ENCODE results near the gene TUBA3E. TPM values are rescaled to one million over a fixed set of nuclear protein-coding genes. Genes with fewer than 3 reads are reported as not detected.
"Not testable (repeated sequence)": the region's sequence is repeated elsewhere in the genome, so short reads cannot be mapped to it uniquely, and the experiment has no call there.

Gene TUBA3E
- total and polyA plus RNA-seq, 2 of the 13 experiments (the other 11 are each of a cell fraction or from before 2014, with no cell fraction given), result not detected

GRCh38 chr2:130181880-130182682, 16.2 kb downstream of the TUBA3E start, which contains the start of gene MZT2B (continued):
- TF ChIP-seq REST (IDR thresholded peaks at IDR 0.05; ENCODE audit: borderline replicate concordance in 1 of 2, low read depth in 1 of 2, low read length in 2 of 2) (0 out of 4 replicates have a peak, but pooled peaks of 1 of the 2 experiments have one; percentile 28), CREB1 (IDR thresholded peaks at IDR 0.05) (peak; percentile 6; the same call in 1 of the 2 replicates), SRY (CRISPR knock-in tag; IDR thresholded peaks at IDR 0.05) (peak; percentile 31; the same call in 1 of the 2 replicates), ZNF232 (CRISPR knock-in tag; IDR thresholded peaks at IDR 0.05; ENCODE audit: borderline replicate concordance) (0 out of 2 replicates have a peak, but pooled peaks have one; percentile 26), THAP9 (CRISPR knock-in tag; IDR thresholded peaks at IDR 0.05; ENCODE audit: borderline replicate concordance) (peak; percentile 0; the same call in 1 of the 2 replicates), ZNF777 (CRISPR knock-in tag; IDR thresholded peaks at IDR 0.05) (peak; percentile 80), RFXAP (CRISPR knock-in tag; IDR thresholded peaks at IDR 0.05; ENCODE audit: borderline replicate concordance) (peak; percentile 66; the same call in 1 of the 2 replicates), BCL6 (CRISPR knock-in tag; IDR thresholded peaks at IDR 0.05) (peak; percentile 12; the same call in 1 of the 2 replicates), RAD21 (CRISPR knock-in tag; IDR thresholded peaks at IDR 0.05) (peak; percentile 88), GATAD1 (CRISPR knock-in tag; IDR thresholded peaks at IDR 0.05) (peak; percentile 38; the same call in 1 of the 2 replicates), SAFB2 (CRISPR knock-in tag; IDR thresholded peaks at IDR 0.05; ENCODE audit: borderline replicate concordance, low read depth) (peak; percentile 23; the same call in 1 of the 2 replicates), SIN3A (IDR thresholded peaks at IDR 0.05; ENCODE audit: borderline replicate concordance, low read depth, low read length) (peak; percentile 29; the same call in 1 of the 2 replicates), ZNF790 (CRISPR knock-in tag; IDR thresholded peaks at IDR 0.05; ENCODE audit: borderline replicate concordance) (0 out of 2 replicates have a peak, but pooled peaks have one; percentile 19), HNRNPL (IDR thresholded peaks at IDR 0.05; ENCODE audit: low read depth, low read length) (peak; percentile 93), ZFX (CRISPR knock-in tag; IDR thresholded peaks at IDR 0.05; ENCODE audit: low read depth) (peak; percentile 70), ZNF607 (CRISPR knock-in tag; IDR thresholded peaks at IDR 0.05; ENCODE audit: borderline replicate concordance) (peak; percentile 16; the same call in 1 of the 2 replicates)
- not testable (repeated sequence) for TF ChIP-seq CREB1 (CRISPR knock-in tag; IDR thresholded peaks at IDR 0.05)
- TF ChIP-seq, protein P1, sequence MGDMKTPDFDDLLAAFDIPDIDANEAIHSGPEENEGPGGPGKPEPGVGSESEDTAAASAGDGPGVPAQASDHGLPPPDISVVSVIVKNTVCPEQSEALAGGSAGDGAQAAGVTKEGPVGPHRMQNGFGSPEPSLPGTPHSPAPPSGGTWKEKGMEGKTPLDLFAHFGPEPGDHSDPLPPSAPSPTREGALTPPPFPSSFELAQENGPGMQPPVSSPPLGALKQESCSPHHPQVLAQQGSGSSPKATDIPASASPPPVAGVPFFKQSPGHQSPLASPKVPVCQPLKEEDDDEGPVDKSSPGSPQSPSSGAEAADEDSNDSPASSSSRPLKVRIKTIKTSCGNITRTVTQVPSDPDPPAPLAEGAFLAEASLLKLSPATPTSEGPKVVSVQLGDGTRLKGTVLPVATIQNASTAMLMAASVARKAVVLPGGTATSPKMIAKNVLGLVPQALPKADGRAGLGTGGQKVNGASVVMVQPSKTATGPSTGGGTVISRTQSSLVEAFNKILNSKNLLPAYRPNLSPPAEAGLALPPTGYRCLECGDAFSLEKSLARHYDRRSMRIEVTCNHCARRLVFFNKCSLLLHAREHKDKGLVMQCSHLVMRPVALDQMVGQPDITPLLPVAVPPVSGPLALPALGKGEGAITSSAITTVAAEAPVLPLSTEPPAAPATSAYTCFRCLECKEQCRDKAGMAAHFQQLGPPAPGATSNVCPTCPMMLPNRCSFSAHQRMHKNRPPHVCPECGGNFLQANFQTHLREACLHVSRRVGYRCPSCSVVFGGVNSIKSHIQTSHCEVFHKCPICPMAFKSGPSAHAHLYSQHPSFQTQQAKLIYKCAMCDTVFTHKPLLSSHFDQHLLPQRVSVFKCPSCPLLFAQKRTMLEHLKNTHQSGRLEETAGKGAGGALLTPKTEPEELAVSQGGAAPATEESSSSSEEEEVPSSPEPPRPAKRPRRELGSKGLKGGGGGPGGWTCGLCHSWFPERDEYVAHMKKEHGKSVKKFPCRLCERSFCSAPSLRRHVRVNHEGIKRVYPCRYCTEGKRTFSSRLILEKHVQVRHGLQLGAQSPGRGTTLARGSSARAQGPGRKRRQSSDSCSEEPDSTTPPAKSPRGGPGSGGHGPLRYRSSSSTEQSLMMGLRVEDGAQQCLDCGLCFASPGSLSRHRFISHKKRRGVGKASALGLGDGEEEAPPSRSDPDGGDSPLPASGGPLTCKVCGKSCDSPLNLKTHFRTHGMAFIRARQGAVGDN (CRISPR knock-in tag; IDR thresholded peaks at IDR 0.05), result peak; percentile 70

All from HepG2 (cell line).